Thoracic aorta (tissue), 2 donors: ENCODE data around the gene POLR3A. TPM values are rescaled to one million over a fixed set of nuclear protein-coding genes. Genes with fewer than 3 reads are reported as not detected.

Experiments used
- ATAC-seq: fragments of 150-250 bp; one replicate; pipeline ENCODE4 v1.8.0; 2017; ENCODE audit warnings: low read depth; ENCODE audit not compliant: insufficient number of reproducible peaks, low FRiP score
- DNase-seq: peaks from one replicate; pipeline ENCODE4 v3.0.0-alpha.2; 2020; ENCODE audit warnings: low spot score
- H3K27ac ChIP-seq, 2 donors: fragments of 200-600 bp; sonication (generic); 1 replicate in 1 of 2; 2 replicates in 1 of 2; pipeline ENCODE4 v1.5.1; 2016; ENCODE audit warnings: mild to moderate bottlenecking in 2 of 2, moderate library complexity in 2 of 2
- H3K27me3 ChIP-seq: fragments of 200-600 bp; sonication (generic); replicated peaks from 2 replicates; pipeline ENCODE4 v1.6.0; 2016; ENCODE audit warnings: mild to moderate bottlenecking; ENCODE audit not compliant: insufficient read depth
- H3K36me3 ChIP-seq: fragments of 200-600 bp; sonication (generic); one replicate; pipeline ENCODE4 v1.5.1; 2016
- H3K4me1 ChIP-seq, 2 donors: fragments of 200-600 bp; sonication (generic); 1 replicate in 1 of 2; 2 replicates in 1 of 2; pipeline versions ENCODE4 v1.5.1 to v1.6.0; 2016; ENCODE audit warnings: low read depth in 2 of 2, mild to moderate bottlenecking in 1 of 2; ENCODE audit not compliant: control insufficient read depth in 1 of 2
- H3K4me3 ChIP-seq: fragments of 200-600 bp; sonication (generic); 2 replicates; pipeline ENCODE4 v1.5.1; 2016; ENCODE audit warnings: mild to moderate bottlenecking
- H3K9me3 ChIP-seq: fragments of 200-600 bp; sonication (generic); 2 replicates; pipeline ENCODE4 v1.5.1; 2016
- total RNA-seq, 2 donors: library from RNA; depleted of rRNA; stranded (reverse); fragments of >200 nt; gene quantifications; one replicate each; pipeline versions ENCODE4 v1.1.0 to v1.2.3, GENCODE V29; 2016
- TF ChIP-seq, protein P1 (sequence below): fragments of 200-600 bp; sonication (generic); IDR thresholded peaks from one replicate; pipeline ENCODE4 v1.5.1; 2019; ENCODE audit warnings: antibody characterized with exemption

POLR3A gene
- total RNA-seq, 2 donors from 2014 or later: 12.3 to 19.3 TPM

DNA sequence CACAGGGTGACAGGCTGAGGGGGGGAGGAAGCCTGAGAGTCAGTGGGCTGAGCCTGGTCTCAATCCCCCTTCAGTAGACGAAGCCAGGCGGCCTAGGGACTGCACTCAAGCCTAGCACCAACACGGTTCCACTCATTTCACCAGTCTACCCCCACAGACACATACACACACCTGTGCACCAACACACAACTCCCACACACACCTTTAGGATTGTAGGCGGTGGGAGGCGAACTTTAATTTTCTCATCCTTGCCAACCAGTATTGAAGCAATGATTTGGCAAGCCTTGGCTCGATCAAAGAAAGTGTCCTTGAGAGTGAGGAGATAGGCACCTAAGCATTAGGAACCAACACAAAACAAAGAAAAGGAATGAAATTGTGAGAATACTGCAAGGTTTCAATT is 19.7 kb downstream of the POLR3A start:
- Histone ChIP-seq H3K27me3 (no peaks in the 10 kb centered on the region), H3K4me3 (no peak overlapping the region), H3K4me1 (no peaks in the 10 kb centered on the region), H3K9me3 (no peaks in the 10 kb centered on the region), H3K36me3 (peaks cover 72% of the 10 kb centered on the region), H3K27ac (no peak overlapping the region)
- TF ChIP-seq, protein P1, sequence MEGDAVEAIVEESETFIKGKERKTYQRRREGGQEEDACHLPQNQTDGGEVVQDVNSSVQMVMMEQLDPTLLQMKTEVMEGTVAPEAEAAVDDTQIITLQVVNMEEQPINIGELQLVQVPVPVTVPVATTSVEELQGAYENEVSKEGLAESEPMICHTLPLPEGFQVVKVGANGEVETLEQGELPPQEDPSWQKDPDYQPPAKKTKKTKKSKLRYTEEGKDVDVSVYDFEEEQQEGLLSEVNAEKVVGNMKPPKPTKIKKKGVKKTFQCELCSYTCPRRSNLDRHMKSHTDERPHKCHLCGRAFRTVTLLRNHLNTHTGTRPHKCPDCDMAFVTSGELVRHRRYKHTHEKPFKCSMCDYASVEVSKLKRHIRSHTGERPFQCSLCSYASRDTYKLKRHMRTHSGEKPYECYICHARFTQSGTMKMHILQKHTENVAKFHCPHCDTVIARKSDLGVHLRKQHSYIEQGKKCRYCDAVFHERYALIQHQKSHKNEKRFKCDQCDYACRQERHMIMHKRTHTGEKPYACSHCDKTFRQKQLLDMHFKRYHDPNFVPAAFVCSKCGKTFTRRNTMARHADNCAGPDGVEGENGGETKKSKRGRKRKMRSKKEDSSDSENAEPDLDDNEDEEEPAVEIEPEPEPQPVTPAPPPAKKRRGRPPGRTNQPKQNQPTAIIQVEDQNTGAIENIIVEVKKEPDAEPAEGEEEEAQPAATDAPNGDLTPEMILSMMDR: no peak
- DNase-seq (no peak), ATAC-seq (no peak)

DNA sequence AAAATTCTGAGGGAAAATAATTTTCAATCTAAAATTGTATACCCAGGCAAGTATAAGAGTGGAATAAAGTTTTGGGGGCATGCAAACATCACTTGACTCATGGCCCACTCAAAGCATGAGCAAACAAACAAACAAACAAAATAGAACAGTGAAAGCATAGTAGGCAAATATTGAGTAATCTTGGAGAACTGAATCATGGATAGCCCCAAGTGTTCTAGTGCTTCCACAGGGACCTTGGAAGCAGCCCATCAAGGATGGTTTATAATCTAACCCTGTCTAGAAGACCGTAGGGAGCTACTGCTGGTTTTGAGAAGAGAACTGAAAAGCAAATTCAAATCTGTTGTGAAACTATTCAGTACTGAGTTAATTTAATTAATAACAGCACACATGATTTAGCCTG is 22.1 kb downstream of the POLR3A start:
- no peak for ATAC-seq
- H3K27me3 ChIP-seq: no peaks in the 10 kb centered on the region
- no peak overlapping the region for H3K27ac ChIP-seq
- TF ChIP-seq, protein P1: no peak
- H3K4me3 ChIP-seq: no peak overlapping the region
- no peaks in the 10 kb centered on the region for H3K9me3 ChIP-seq
- DNase-seq: no peak
- H3K4me1 ChIP-seq: no peaks in the 10 kb centered on the region
- peaks cover 72% of the 10 kb centered on the region for H3K36me3 ChIP-seq

DNA sequence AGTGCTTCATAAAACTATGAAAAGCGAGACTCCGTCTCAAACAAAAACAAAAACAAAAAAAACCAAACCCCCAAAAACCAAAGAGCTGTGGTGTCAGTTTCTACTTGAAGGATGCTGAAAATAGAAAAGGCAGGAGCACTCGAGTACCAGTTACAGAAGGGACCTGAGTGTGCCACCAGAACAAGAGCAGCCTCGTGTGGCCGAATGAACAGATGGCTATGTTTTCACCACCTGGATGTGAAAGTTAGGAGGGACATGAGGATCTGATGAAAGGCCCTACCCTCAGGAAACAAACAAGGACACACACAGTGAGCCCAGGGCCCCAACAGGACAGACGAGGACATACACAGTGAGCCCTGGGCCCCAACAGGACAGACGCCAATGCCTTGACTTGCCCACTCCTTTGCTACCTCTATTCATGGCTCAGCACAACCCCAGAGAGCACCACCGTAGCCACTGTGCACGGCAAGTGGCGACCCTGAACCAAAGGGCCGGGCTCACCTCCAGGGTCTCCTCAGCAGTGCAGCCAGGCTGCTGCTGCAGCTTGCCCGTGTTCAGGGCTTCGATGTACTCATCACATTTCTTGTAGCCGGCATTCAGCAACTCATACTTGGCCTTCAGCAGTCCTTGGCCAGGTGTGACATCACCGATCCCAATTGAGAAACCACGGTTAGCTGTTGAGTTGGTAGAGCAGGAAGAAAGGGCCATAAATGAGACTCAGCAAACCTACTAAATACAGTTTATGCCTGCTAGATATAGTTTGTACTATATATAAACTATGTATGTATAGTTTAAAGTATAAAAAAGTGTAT is 24.9 kb downstream of the POLR3A start:
- H3K36me3 ChIP-seq: peaks cover 70% of the 10 kb centered on the region
- H3K9me3 ChIP-seq: no peaks in the 10 kb centered on the region
- ATAC-seq (no peak), DNase-seq (no peak)
- H3K27ac ChIP-seq: no peak overlapping the region
- H3K4me1 ChIP-seq: no peaks in the 10 kb centered on the region
- no peaks in the 10 kb centered on the region for H3K27me3 ChIP-seq
- TF ChIP-seq, protein P1: no peak
- H3K4me3 ChIP-seq: no peak overlapping the region

DNA sequence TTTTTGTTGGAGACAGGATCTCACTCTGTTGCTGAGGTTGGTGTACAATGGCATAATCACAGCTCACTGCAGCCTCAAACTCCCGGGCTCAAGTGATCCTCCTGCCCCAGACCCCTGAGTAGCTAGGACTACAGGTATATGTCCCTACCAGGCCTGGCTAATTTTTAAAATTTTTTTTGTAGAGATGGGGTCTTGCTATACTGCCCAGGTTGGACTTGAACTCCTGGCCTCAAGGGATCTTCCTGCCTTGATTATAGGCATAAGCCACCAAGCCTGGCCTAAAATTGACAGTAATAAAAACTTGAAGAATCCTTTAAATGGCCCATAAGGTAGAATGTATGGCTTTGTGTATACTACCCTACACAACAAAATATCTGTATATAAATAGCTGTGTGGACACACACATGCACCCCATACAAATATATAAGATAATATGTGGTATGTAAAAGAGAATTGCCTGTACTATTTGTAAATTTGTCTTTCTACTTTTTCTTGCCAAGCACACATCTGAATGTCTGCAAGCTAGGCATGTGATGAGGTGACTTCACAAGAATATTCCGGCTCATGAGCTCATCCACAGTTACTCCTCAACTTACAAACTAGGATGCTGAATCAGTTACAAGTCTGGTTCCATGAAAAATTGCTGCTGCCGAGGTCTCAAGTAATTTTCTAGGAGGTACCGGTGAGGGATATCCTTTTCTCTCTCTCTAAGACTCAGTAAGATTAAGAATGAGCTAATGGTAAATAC is 26.6 kb downstream of the POLR3A start:
- Histone ChIP-seq H3K27ac (no peak overlapping the region), H3K27me3 (no peaks in the 10 kb centered on the region), H3K4me1 (no peaks in the 10 kb centered on the region), H3K9me3 (no peaks in the 10 kb centered on the region), H3K36me3 (peaks cover 63% of the 10 kb centered on the region), H3K4me3 (no peak overlapping the region)
- TF ChIP-seq, protein P1: no peak
- ATAC-seq: no peak
- no peak for DNase-seq

DNA sequence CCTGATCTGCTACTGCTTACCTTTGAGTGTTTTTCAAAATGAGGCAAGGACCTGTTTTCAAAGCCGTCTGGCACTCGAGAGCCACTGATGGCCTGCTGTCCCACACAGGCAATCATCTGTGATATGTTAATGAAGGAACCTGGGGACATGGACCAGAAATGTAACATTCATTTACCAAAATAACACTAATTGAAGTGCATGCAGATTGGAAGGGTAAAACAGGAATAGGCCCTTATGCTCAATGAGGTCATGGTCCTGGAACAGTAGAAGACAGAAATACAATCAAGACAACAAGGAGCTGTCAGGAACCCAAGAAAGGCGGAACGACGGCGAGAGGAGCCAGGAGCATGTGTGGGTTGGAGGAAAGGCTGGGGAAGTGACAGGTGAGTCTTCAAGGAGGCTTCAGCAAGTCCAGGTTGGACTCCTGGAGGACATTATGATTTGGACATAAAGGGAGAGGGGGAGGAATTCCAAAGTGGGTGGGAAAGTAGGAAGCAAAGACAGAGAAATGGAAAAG is 28.3 kb downstream of the POLR3A start:
- TF ChIP-seq, protein P1: no peak
- peaks cover 50% of the 10 kb centered on the region for H3K36me3 ChIP-seq
- no peak for ATAC-seq

More for the DNA sequence above, 28.3 kb downstream of the POLR3A start:
- Histone ChIP-seq H3K27ac (no peak overlapping the region), H3K4me3 (no peak overlapping the region), H3K9me3 (no peaks in the 10 kb centered on the region), H3K27me3 (no peaks in the 10 kb centered on the region), H3K4me1 (no peaks in the 10 kb centered on the region)
- DNase-seq: no peak
